Esophagus squamous epithelium (tissue), 5 donors: ENCODE data around the gene ZNF716. TPM values are rescaled to one million over a fixed set of nuclear protein-coding genes. Genes with fewer than 3 reads are reported as not detected.
"Not testable (repeated sequence)": the region's sequence is repeated elsewhere in the genome, so short reads cannot be mapped to it uniquely, and the experiment has no call there.

Experiments
- DNase-seq: peaks from one replicate; lab custom pipeline; 2025; lab: John Stamatoyannopoulos, UW
- H3K27ac ChIP-seq, 4 donors: fragments of 200-600 bp; sonication (generic); one replicate each; pipeline ENCODE4 v1.5.1; 2016 to 2019; ENCODE audit warnings: mild to moderate bottlenecking in 1 of 4
- H3K27me3 ChIP-seq, 4 donors: fragments of 200-600 bp; sonication (generic); 1 replicate in 3 of 4; 2 replicates in 1 of 4; pipeline versions ENCODE4 v1.5.1 to v1.6.0; 2017 to 2021; ENCODE audit warnings: antibody characterized with exemption in 1 of 4
- H3K36me3 ChIP-seq, 3 donors: fragments of 200-600 bp; sonication (generic); one replicate each; pipeline ENCODE4 v1.5.1; 2016 to 2019
- H3K4me1 ChIP-seq, 3 donors: fragments of 200-600 bp; sonication (generic); one replicate each; pipeline ENCODE4 v1.5.1; 2017 to 2019
- H3K4me3 ChIP-seq, 4 donors: fragments of 200-600 bp; sonication (generic); 1 replicate in 3 of 4; 2 replicates in 1 of 4; pipeline ENCODE4 v1.5.1; 2016 to 2019; ENCODE audit warnings: mild to moderate bottlenecking in 2 of 4, moderate library complexity in 1 of 4
- H3K9me3 ChIP-seq, 3 donors: fragments of 200-600 bp; sonication (generic); one replicate each; pipeline ENCODE4 v1.5.1; 2016 to 2019
- CTCF ChIP-seq, 6 experiments: fragments of 450-650 bp in 4 of 6; fragments of 200-600 bp in 2 of 6; sonication (generic) in 2 of 6; IDR thresholded peaks; one replicate each; pipeline ENCODE4 v1.5.1; 2016 to 2019; ENCODE audit warnings: antibody characterized with exemption in 6 of 6, mild to moderate bottlenecking in 4 of 6, moderate library complexity in 4 of 6
- POLR2A ChIP-seq, 4 donors: fragments of 450-650 bp; IDR thresholded peaks; one replicate each; pipeline ENCODE4 v1.6.1; 2017; ENCODE audit warnings: antibody characterized with exemption in 4 of 4, mild to moderate bottlenecking in 4 of 4, moderate library complexity in 3 of 4
- WGBS, 2 donors: methylation state at CpG; one replicate each; pipeline ENCODE4 v1.1.5; 2018; 5-methylcytosine and 5-hydroxymethylcytosine counted together
- intact Hi-C: fragments of 100-400 bp; cut with DNase I; formaldehyde crosslinking; loops from one replicate; pipeline ENCODE4 v1.15.0; 2022
- total RNA-seq, 4 donors: library from RNA; depleted of rRNA; stranded (reverse); fragments of >200 nt; gene quantifications; one replicate each; pipeline ENCODE4 v1.1.0, GENCODE V29; 2016
- donor health status: DM: yes; HTN: yes; CAD: no.

The ZNF716 gene
- not detected for total RNA-seq

GRCh38 chr7:57449904-57450303, at the start of gene ZNF716:
Gene ZNF716 (plus strand): TSS chr7:57450177. CDS start chr7:57450289, 112 bp downstream.
- DNase-seq: no peak
- Histone ChIP-seq H3K4me1 (no peaks in the 10 kb centered on the region), H3K4me3 (no peak within 1 kb of the TSS), H3K36me3 (no peaks in the 10 kb centered on the region), H3K27me3 (no peaks in the 10 kb centered on the region), H3K27ac (no peak within 1 kb of the TSS), H3K9me3 (peaks cover 0 to 53% (median 10%) of the 10 kb centered on the region in 3 donors)
- WGBS, 2 donors: 83 to 92% methylated on average over 6 to 8 of the region's 10 CpGs
- intact Hi-C loops: no loop called here
- TF ChIP-seq POLR2A (IDR thresholded peaks at IDR 0.05): no peak
- no peak for TF ChIP-seq CTCF (IDR thresholded peaks at IDR 0.05)

GRCh38 chr7:57400531-57401155, 49.3 kb upstream of the ZNF716 start:
- TF ChIP-seq CTCF (IDR thresholded peaks at IDR 0.05) (no peak), POLR2A (IDR thresholded peaks at IDR 0.05) (no peak)
- Histone ChIP-seq H3K36me3 (no peaks in the 10 kb centered on the region), H3K9me3 (peaks cover 0 to 76% (median 32%) of the 10 kb centered on the region in 3 donors), H3K27me3 (no peaks in the 10 kb centered on the region), H3K4me1 (no peaks in the 10 kb centered on the region), H3K27ac (no peak overlapping the region), H3K4me3 (no peak overlapping the region)
- intact Hi-C loops: no loop called here
- 80 to 81% methylated on average over 3 to 7 of the region's 10 CpGs for WGBS, 2 donors
- DNase-seq: no peak

- 79 to 86% methylated on average over 15 to 16 of the region's 16 CpGs for whole genome bisulfite sequencing, 2 donors
- H3K27me3 ChIP-seq, DNase-seq, intact Hi-C loops, H3K27ac ChIP-seq, H3K4me1 ChIP-seq, H3K4me3 ChIP-seq, H3K36me3 ChIP-seq: not testable (repeated sequence)
- peaks cover 0 to 54% (median 21%) of the 10 kb centered on the region in 3 donors for H3K9me3 ChIP-seq
These were observed 46.9 kb upstream of the ZNF716 start for GRCh38 chr7:57403051-57403450.

DNA sequence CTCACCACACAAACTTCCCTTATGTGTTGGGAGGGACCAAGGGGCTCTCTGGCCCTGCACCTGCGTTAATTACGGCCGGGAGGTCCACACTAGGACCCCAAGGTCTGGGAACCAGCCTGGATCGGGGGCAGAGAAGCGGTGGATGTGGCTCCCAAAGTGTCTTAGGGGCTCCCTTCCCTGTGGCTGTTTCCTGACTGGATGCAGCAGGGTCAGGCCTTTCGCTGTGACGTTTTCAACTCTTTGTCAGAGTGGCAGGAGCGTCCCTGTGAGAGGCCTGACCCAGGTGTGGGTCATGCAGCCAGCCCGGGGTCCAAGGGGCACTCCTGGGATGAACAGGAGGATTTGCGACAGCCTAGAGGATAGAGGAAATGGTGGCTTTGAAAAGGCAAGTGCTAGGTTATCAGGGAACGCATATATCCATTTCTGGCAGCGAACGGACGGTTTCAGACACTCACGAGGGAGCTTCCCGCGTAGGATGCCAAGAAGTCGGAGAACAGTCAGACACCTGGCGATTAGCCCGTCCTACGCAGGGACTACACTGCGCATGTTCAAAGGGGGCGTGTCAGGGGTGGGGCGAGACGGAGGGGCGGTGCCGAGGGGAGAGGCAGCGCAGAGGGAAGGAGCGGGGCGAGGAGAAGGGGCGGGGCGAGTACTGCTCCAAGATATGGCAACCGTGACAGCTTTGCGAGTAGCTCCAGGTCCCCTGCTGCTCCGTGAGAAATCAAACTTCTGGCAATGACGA, 46.2 kb upstream of the ZNF716 start:
- no peak for DNase-seq
- H3K27ac ChIP-seq: peak overlapping the region in 1 of 4 donors; percentile 5
- intact Hi-C loops: no loop called here
- H3K4me1 ChIP-seq: no peaks in the 10 kb centered on the region
- WGBS, 2 donors: 48 to 59% methylated on average over 30 to 32 of the region's 36 CpGs
- H3K36me3 ChIP-seq: no peaks in the 10 kb centered on the region
- H3K27me3 ChIP-seq: no peaks in the 10 kb centered on the region
- peak overlapping the region in 2 of 4 donors; percentile 18 to 27 for H3K4me3 ChIP-seq
- peaks cover 0 to 46% (median 13%) of the 10 kb centered on the region in 3 donors for H3K9me3 ChIP-seq
- TF ChIP-seq CTCF (IDR thresholded peaks at IDR 0.05) (no peak), POLR2A (IDR thresholded peaks at IDR 0.05) (no peak)

DNA sequence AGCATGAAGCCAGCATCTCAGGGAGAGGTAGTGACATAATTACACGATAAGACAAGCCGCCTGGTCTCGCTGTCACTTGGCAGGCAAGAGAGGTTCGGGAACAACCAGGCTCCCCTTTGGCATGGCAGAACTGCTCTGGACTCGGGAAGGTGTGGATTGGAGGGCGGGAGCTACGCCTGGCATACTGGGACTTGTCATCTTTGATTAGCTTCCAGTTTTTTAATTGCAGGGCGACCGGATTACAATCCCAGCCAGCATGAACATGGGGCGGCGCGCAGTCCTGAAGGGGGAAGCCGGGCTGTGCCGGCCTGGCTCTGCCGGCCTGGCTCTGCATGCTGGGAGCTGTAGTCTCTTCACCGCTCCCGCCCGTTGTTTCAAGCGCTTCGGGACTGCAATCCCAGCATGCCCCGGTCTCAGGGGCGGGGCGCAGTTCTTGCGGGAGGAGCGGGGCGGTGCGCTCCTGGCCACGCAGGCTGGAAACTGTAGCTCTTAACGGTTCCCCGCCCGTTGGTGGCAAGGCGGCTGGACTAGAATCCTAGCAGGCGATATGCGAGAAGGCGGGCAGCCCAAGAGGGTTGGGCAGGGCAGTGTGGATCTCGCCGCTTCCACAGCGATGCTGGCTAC, 45.5 kb upstream of the ZNF716 start:
- DNase-seq: no peak
- peak overlapping the region in 1 of 4 donors; percentile 5 for H3K27ac ChIP-seq
- H3K4me1 ChIP-seq: no peaks in the 10 kb centered on the region
- H3K4me3 ChIP-seq: peak overlapping the region in 2 of 4 donors; percentile 18 to 27
- H3K9me3 ChIP-seq: peaks cover 0 to 39% (median 8%) of the 10 kb centered on the region in 3 donors
- 59 to 75% methylated on average over 9 to 10 of the region's 38 CpGs for WGBS, 2 donors
- TF ChIP-seq POLR2A (IDR thresholded peaks at IDR 0.05) (no peak), CTCF (IDR thresholded peaks at IDR 0.05) (no peak)
- no peaks in the 10 kb centered on the region for H3K27me3 ChIP-seq
- H3K36me3 ChIP-seq: no peaks in the 10 kb centered on the region
- intact Hi-C loops: no loop called here
